Psoas muscle (tissue), 8 donors: Measurements from ENCODE around the gene HEXD. TPM values are rescaled to one million over a fixed set of nuclear protein-coding genes. Genes with fewer than 3 reads are reported as not detected.
A peak's percentile ranks its signal among the peaks of the same experiment; 100 is the strongest.

Experiments used
- ATAC-seq, 4 donors: fragments of 200-7000 bp; cut with Tn5 transposase; one replicate each; pipeline ENCODE4 v1.9.1; 2020; ENCODE audit warnings: moderate library complexity in 3 of 4, mild to moderate bottlenecking in 2 of 4
- DNase-seq, 2 donors: peaks; one replicate each; pipeline ENCODE4 v3.0.0-alpha.2; 2020
- H3K27ac ChIP-seq: fragments of 200-600 bp; one replicate; pipeline ENCODE4 v1.8.0; 2022
- H3K27me3 ChIP-seq, 3 donors: fragments of 200-600 bp in 1 of 3; one replicate each; pipeline versions ENCODE4 v1.6.1 to v1.8.0; 2013 to 2022; ENCODE audit warnings: low read length in 2 of 3, mild to moderate bottlenecking in 2 of 3, moderate library complexity in 1 of 3; ENCODE audit not compliant: insufficient read depth in 3 of 3
- H3K36me3 ChIP-seq, 2 donors: fragments of 200-600 bp in 1 of 2; one replicate each; pipeline versions ENCODE4 v1.6.1 to v1.8.0; 2013 to 2022; ENCODE audit warnings: low read depth in 1 of 2, mild to moderate bottlenecking in 1 of 2, moderate library complexity in 1 of 2; ENCODE audit not compliant: insufficient read depth in 1 of 2
- H3K4me1 ChIP-seq: fragments of 200-600 bp; one replicate; pipeline ENCODE4 v1.8.0; 2022
- H3K4me3 ChIP-seq: fragments of 200-600 bp; one replicate; pipeline ENCODE4 v1.8.0; 2022; ENCODE audit warnings: mild to moderate bottlenecking
- H3K9me3 ChIP-seq: fragments of 200-600 bp; one replicate; pipeline ENCODE4 v1.8.0; 2022
- CTCF ChIP-seq: fragments of 200-600 bp; IDR thresholded peaks from one replicate; pipeline ENCODE4 v1.8.0; 2022; ENCODE audit warnings: antibody characterized with exemption
- WGBS, 3 donors: extraction: QIAGEN DNeasy Blood & Tissue Kit; methylation state at CpG; one replicate each; pipeline versions ENCODE4 v1.1.6 to v1.1.7; 2013; 5-methylcytosine and 5-hydroxymethylcytosine counted together
- intact Hi-C, 2 donors: fragments of 100-400 bp; cut with DNase I; formaldehyde crosslinking; loops; one replicate each; pipeline versions ENCODE4 v1.11.0 to v1.14.2; 2022
- polyA plus RNA-seq, 3 donors: library from polyadenylated mRNA; stranded (reverse); fragments of 200-250 nt; gene quantifications; one replicate each; pipeline ENCODE4 v1.2.3, GENCODE V29; 2013
- total RNA-seq, 4 donors: library from RNA; stranded (reverse); fragmentation: NEBNext Ultra II Directional in 2 of 4; extraction: Animal tissue kit (Norgen Biotek cat#: 25700) in 2 of 4; gene quantifications; one replicate each; pipeline versions ENCODE4 v1.2.1 to v1.2.4, GENCODE V29; 2021 to 2023
- donor health status: healthy with polysubstance abuse.
- donor health status: DM: no; HTN: no; CAD: no; lungs with moderate emphysema.
- donor health status: Bipolar disorder and iron deficiency.
- donor health status: healthy.
- donor health status: DM: yes; HTN: yes; CAD: no.
- donor health status: DM: no; HTN: no; CAD: no.
- donor health status: DM: no; HTN: no; CAD: no.
- donor health status: DM: yes; HTN: yes; CAD: no.

HEXD gene
- total and polyA plus RNA-seq, 7 donors, result 17.4 to 29.8 (median 21.3) TPM

- Histone ChIP-seq H3K4me1 (peaks cover 26% of the 10 kb centered on the region), H3K27me3 (no peaks in the 10 kb centered on the region), H3K9me3 (no peaks in the 10 kb centered on the region), H3K36me3 (peaks cover 0 to 43% of the 10 kb centered on the region in 2 donors), H3K27ac (no peak overlapping the region), H3K4me3 (no peak overlapping the region)
- ATAC-seq, result no peak
- 95 to 97% (median 96%) methylated on average over 65 to 67 of the region's 67 CpGs for WGBS, 3 donors
- DNase-seq, result no peak
- intact Hi-C loops, result loop anchor here in 1 of 2 donors (2.0 kb wide), 1 partner anchor 49 kb away; no protein-coding TSS in a partner anchor
- TF ChIP-seq CTCF, result no peak
Measured at GRCh38 chr17:82403662-82404660, 14.2 kb upstream of the HEXD start.

GRCh38 chr17:82405051-82405450, 13.1 kb upstream of the HEXD start:
- WGBS, 3 donors, result 94 to 96% (median 95%) methylated on average over 14 of the region's 14 CpGs
- Histone ChIP-seq H3K4me1 (peaks cover 16% of the 10 kb centered on the region), H3K27ac (no peak overlapping the region), H3K4me3 (no peak overlapping the region), H3K36me3 (peaks cover 0 to 51% of the 10 kb centered on the region in 2 donors), H3K9me3 (no peaks in the 10 kb centered on the region), H3K27me3 (no peaks in the 10 kb centered on the region)
- ATAC-seq (no peak), DNase-seq (no peak)
- intact Hi-C loops, result loop anchor here in 1 of 2 donors (2.0 kb wide), 1 partner anchor 50 kb away; no protein-coding TSS in a partner anchor
- TF ChIP-seq CTCF, result no peak

- DNase-seq (no peak), ATAC-seq (no peak)
- H3K9me3 ChIP-seq, result no peaks in the 10 kb centered on the region
- no peak for TF ChIP-seq CTCF
- WGBS, 3 donors, result 94 to 95% (median 95%) methylated on average over 14 of the region's 14 CpGs
- intact Hi-C loops, result no loop called here
- peaks cover 10% of the 10 kb centered on the region for H3K4me1 ChIP-seq
- H3K27me3 ChIP-seq, result no peaks in the 10 kb centered on the region
- H3K27ac ChIP-seq, result no peak overlapping the region
- H3K4me3 ChIP-seq, result no peak overlapping the region
- H3K36me3 ChIP-seq, result peaks cover 0 to 55% of the 10 kb centered on the region in 2 donors
Measured at GRCh38 chr17:82406131-82406671, 11.9 kb upstream of the HEXD start.

- no peaks in the 10 kb centered on the region for H3K27me3 ChIP-seq
- peaks cover 0 to 45% of the 10 kb centered on the region in 2 donors for H3K36me3 ChIP-seq
- H3K9me3 ChIP-seq, result no peaks in the 10 kb centered on the region
- peaks cover 10% of the 10 kb centered on the region for H3K4me1 ChIP-seq
- H3K4me3 ChIP-seq, result no peak overlapping the region
- TF ChIP-seq CTCF, result no peak
- H3K27ac ChIP-seq, result peak overlapping the region; percentile 81
- peak; percentile 96 to 98 (median 97) for ATAC-seq
- 38 to 47% (median 38%) methylated on average over 13 of the region's 13 CpGs for WGBS, 3 donors
- DNase-seq, result peak; percentile 48 to 85
- intact Hi-C loops, result no loop called here
Measured at GRCh38 chr17:82407255-82407654, 10.9 kb upstream of the HEXD start.
